GM18951 (cell line): ENCODE results near the gene RBM19.

ENCODE experiments used
- POLR2A ChIP-seq: IDR thresholded peaks from 4 replicates; pipeline ENCODE4 v1.6.1; 2011; ENCODE audit warnings: mild to moderate bottlenecking; ENCODE audit not compliant: insufficient read length, insufficient read depth; ENCODE audit errors: extremely low read depth
- in situ Hi-C: fragments of 300-500 bp; cut with MboI; formaldehyde crosslinking; loops from one replicate; pipeline ENCODE4 v1.12.0; 2022; ENCODE audit warnings: low sequenced_read_pairs, mixed read lengths, inconsistent platforms; ENCODE audit not compliant: unreplicated experiment

Gene RBM19

DNA sequence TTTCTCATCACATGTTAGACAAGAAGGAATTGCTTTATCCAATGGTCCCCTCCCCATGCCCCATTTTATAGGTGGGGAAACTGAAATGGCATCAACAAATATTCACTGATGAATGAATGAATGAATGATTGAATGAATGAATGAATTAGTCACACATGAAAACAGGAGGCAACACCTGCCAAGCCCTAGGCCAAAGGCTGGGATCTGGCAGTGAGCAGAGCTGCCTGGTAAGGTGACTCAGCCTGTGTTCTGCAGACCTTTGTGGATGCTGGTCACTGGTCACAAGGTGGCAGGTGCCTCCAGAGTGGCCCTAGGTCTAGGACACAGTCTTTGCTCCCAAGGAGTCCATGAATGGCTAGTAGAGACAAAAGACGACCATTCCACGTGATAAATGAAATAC lies 188.4 kb downstream of the RBM19 start:
- in situ Hi-C loops, result no loop called here
- TF ChIP-seq POLR2A, result no peak

GRCh38 chr12:113776536-113776935 lies 189.6 kb downstream of the RBM19 start:
- no peak for TF ChIP-seq POLR2A
- in situ Hi-C loops, result no loop called here

- in situ Hi-C loops, result no loop called here
- TF ChIP-seq POLR2A, result no peak
Measured at GRCh38 chr12:113774526-113774925, 191.6 kb downstream of the RBM19 start.

- in situ Hi-C loops, result no loop called here
- no peak for TF ChIP-seq POLR2A
Measured at GRCh38 chr12:113772505-113773030, 193.6 kb downstream of the RBM19 start.

DNA sequence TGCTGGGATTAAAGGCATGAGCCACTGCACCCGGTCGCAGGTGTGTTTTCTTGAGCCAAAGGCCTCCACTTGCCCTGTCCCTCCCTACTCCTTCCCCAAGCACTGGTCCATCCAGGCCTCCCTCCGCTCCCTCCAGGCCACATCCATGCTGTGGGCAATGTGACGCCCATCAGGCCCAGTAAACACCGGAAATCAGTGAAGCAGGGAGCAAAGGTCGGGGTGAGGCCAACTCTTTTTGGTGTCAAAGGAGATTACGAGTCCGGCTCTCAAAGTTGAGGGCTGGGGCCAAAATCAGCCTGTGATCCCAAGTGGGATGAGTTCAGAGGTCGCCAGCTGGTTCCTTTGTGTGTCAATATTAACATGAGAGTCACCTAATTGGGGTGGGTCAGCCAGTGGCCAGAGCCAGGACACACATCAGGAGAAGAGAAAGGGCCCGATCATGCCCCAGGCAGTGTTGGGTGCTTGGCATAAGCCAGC lies 195.7 kb downstream of the RBM19 start:
- in situ Hi-C loops, result no loop called here

DNA sequence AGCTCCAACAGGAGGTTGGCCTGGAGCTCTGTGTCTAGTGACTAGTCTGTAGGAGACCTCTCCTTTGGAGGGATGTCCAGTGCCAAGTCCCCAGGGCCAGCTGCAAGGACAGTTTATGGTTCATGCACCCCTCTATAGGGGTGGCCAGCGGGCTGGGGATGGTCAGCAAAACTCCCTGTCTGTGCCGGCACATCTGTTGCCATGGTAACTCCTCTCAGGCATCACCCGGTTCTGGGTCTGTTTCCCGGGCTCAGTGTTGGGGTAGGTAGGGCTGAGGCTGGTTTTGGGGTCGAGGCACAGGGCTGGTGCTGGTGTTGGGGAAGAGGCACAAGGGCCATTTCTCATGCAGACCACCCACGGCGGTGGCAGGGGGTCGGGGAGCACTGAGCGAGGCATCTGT lies 196.8 kb downstream of the RBM19 start:
- no peak for TF ChIP-seq POLR2A

More for the DNA sequence above, 195.7 kb downstream of the RBM19 start:
- no peak for TF ChIP-seq POLR2A

DNA sequence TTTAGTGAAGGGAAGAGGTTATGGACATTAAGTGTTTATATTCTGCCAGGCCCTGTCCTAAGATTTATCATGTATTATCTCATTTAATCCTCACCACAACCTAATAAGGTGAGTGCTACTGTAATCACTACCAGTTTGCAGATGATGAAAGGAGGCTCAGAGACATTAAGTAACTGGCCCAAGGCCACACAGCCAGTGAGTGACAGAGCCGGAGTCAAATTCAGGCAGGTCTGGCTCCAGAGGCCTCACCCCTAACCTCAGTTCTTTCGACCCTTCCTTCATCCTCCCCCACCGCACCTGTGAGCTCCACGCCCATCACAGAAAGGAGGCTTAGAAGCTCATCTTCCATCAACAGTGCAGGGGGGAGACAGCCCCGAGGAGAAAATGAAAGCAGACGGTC lies 197.3 kb downstream of the RBM19 start:
- in situ Hi-C loops, result no loop called here
- TF ChIP-seq POLR2A, result no peak

More for the DNA sequence above, 196.8 kb downstream of the RBM19 start:
- in situ Hi-C loops, result no loop called here

DNA sequence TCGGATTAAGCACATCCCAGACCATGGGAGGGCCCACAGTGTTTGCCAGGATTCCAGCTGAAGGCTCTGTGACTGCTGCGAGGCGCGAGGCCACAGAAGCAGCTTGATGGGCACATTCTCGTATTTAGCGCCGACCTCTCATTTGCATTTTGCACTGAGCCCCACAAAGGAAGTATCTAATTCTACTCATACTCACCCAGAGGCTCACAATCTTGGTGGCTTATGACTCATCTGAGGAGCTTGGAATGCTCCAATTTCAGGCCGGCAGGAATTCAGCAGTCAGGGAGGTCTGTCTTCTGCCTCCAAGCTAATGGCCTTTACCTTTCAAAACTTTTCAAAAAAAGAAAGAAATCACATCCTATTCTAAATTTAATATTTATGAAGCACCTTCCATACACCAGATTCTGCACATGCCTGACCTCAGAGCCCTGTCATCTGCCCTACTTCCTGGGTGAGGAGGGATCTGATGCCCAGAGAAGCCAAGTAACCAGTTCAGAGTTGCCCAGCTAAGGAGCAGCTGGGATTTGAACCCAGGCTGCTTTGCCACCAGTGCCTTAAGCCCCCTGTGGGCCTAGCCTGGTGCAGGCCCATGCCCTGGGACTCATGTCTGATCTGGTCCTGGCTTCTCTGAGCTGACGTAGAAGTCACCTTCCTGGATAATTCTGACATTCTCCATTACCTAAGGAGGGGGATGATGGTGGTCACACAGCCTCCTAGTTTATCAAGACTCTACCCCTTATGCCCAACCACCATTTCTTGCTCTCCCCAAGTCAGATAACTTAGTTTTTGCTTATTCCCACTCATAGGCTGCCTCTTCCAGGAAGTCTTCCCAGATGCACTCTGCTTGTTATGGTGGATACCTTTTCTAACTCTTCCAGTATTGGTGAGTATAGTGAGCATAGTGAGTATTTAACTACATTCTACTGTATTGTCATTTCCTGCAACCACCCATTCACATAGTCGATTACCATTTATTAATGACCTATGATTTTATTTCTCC lies 198.9 kb downstream of the RBM19 start:
- in situ Hi-C loops, result no loop called here

More for the DNA sequence above, 198.9 kb downstream of the RBM19 start:
- no peak for TF ChIP-seq POLR2A
